ENCODE results near the gene NEK7.
"Not testable (repeated sequence)": the region's sequence is repeated elsewhere in the genome, so short reads cannot be mapped to it uniquely, and the experiment has no call there.

The NEK7 gene

GRCh38 chr1:198203434-198203833 is 46.6 kb downstream of the NEK7 start:
- DNase-seq (ENCODE audit: low read depth in 2 of 2, low spot score in 1 of 2), result no peak

- no peak for DNase-seq (ENCODE audit: low read depth in 2 of 2, low spot score in 1 of 2)
Measured at GRCh38 chr1:198205016-198205684, 48.4 kb downstream of the NEK7 start.

GRCh38 chr1:198206292-198206691 is 49.5 kb downstream of the NEK7 start:
- no peak for DNase-seq (ENCODE audit: low read depth in 2 of 2, low spot score in 1 of 2)

GRCh38 chr1:198211696-198212095 is 54.9 kb downstream of the NEK7 start:
- no peak for DNase-seq (ENCODE audit: low read depth in 2 of 2, low spot score in 1 of 2)

- DNase-seq (ENCODE audit: low read depth in 2 of 2, low spot score in 1 of 2), result no peak
Measured at GRCh38 chr1:198212126-198212525, 55.3 kb downstream of the NEK7 start.

DNA sequence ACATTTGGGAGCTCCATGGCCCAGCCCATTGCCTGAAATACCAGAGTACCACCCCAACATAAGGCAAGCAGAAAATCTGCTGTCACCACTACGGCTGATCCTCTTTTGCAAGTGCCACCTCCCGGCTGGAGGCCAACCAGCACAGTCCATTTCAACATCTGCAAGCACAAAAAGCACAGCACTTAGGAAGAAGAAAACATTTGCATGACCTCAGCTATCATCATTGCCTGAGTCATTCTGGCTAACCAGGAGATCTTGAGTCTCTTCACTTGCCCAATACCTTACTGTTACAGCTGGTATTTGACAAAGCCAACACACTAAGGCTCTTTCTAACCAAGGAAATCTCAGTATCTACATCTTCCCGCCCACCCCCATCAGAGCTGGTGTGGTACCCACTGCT is 55.9 kb downstream of the NEK7 start:
- no peak for DNase-seq (ENCODE audit: low read depth in 2 of 2, low spot score in 1 of 2)

DNA sequence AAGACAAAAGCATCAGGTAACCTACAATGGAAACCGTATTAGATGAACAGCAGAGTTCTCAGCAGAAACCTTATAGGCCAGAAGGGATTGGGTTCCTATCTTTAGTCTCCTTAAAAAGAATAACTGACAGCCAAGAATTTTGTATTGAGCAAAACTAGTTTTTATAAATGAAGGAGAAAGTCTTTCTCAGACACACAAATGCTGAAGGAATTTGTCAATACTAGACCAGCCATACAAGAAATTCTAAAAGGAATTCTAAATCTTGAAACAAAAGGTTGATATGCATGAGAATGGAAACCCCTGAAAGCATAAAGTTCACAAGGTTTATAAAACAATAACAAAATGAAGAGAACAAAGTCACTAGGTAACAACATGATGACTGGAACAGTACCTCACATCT is 58.1 kb downstream of the NEK7 start:
- DNase-seq (ENCODE audit: low read depth in 2 of 2, low spot score in 1 of 2), result no peak

GRCh38 chr1:198220428-198220827 is 63.6 kb downstream of the NEK7 start:
- no peak for DNase-seq (ENCODE audit: low read depth in 2 of 2, low spot score in 1 of 2)

DNA sequence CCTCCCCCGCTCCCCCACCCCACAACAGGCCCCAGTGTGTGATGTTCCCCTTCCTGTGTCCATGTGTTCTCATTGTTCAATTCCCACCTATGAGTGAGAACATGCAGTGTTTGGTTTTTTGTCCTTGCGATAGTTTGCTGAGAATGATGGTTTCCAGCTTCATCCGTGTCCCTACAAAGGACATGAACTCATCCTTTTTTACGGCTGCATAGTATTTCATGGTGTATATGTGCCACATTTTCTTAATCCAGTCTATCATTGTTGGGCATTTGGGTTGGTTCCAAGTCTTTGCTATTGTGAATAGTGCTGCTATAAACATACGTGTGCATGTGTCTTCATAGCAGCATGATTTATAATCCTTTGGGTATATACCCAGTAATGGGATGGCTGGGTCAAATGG is 70.2 kb downstream of the NEK7 start:
- not testable (repeated sequence) for DNase-seq (ENCODE audit: low read depth in 2 of 2, low spot score in 1 of 2)

DNA sequence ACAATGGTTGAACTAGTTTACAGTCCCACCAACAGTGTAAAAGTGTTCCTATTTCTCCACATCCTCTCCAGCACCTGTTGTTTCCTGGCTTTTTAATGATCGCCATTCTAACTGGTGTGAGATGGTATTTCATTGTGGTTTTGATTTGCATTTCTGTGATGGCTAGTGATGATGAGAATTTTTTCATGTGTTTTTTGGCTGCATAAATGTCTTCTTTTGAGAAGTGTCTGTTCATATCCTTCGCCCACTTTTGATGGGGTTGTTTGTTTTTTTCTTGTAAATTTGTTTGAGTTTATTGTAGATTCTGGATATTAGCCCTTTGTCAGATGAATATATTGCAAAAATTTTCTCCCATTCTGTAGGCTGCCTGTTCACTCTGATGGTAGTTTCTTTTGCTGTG is 70.7 kb downstream of the NEK7 start:
- not testable (repeated sequence) for DNase-seq (ENCODE audit: low read depth in 2 of 2, low spot score in 1 of 2)

DNA sequence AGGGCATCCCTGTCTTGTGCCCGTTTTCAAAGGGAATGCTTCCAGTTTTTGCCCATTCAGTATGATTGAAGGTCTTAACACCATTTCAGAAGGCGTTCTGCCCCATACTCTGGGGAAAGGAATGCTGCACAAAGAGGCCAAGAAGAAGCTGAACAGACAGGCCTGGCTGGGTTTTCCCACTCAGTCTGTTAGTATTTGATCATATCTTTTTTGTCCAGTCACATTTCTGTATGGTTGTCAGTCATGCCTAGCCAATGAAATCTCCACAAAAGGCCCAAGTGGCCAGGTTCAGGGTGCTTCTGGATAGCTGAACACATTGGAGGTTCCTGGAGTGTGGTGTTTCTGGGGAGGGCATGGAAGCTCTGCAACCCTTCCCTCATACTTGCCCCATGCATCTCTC is 72.1 kb downstream of the NEK7 start:
- no peak for DNase-seq (ENCODE audit: low read depth in 2 of 2, low spot score in 1 of 2)

GRCh38 chr1:198231779-198232178 is 75.0 kb downstream of the NEK7 start:
- DNase-seq (ENCODE audit: low read depth in 2 of 2, low spot score in 1 of 2), result no peak

GRCh38 chr1:198232378-198232777 is 75.6 kb downstream of the NEK7 start:
- DNase-seq (ENCODE audit: low read depth in 2 of 2, low spot score in 1 of 2), result no peak

DNA sequence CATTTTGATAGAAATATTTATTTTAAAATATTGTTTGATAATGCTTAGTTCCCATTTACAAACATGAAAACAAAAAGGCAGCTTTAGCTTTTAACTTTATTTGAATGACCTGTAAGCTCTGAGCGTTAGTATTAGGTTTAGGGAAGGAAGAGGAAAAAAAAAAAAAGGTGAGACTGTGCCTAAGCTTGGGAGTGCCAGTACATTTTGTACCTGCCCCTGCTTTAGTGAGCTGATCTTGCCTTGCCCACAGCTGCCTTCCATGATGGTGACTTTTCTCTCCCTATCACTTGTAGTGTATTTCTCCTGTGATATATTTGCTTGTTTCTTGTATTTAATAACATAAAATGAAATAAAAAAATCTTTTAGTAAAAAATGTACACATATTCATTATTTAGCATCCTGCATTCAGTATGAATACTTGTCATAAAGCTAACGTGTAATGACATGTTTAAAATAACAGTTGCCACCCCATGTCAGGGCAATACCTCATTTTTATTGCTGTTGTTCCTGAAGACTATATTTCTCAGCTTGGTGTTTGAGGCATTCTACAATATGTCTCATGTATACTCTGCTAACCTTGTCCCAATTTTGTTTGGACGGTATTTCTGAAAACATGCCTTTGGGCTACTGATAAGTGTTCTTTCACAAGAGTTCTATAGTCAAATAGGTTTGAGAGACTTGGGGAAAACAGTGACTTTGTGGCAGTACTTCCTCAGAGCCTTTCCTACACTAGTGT is 76.3 kb downstream of the NEK7 start:
- no peak for DNase-seq (ENCODE audit: low read depth in 2 of 2, low spot score in 1 of 2)

GRCh38 chr1:198234520-198235251 is 77.9 kb downstream of the NEK7 start:
- DNase-seq (ENCODE audit: low read depth in 2 of 2, low spot score in 1 of 2), result no peak

- DNase-seq (ENCODE audit: low read depth in 2 of 2, low spot score in 1 of 2), result no peak
Measured at GRCh38 chr1:198238121-198238520, 81.3 kb downstream of the NEK7 start.

- no peak for DNase-seq (ENCODE audit: low read depth in 2 of 2, low spot score in 1 of 2)
Measured at GRCh38 chr1:198241553-198241952, 84.8 kb downstream of the NEK7 start.

- DNase-seq (ENCODE audit: low read depth in 2 of 2, low spot score in 1 of 2), result no peak
Measured at GRCh38 chr1:198244772-198245171, 88.0 kb downstream of the NEK7 start.

- no peak for DNase-seq (ENCODE audit: low read depth in 2 of 2, low spot score in 1 of 2)
Measured at GRCh38 chr1:198245379-198245778, 88.6 kb downstream of the NEK7 start.

- no peak for DNase-seq (ENCODE audit: low read depth in 2 of 2, low spot score in 1 of 2)
Measured at GRCh38 chr1:198246337-198246736, 89.5 kb downstream of the NEK7 start.

- DNase-seq (ENCODE audit: low read depth in 2 of 2, low spot score in 1 of 2), result no peak
Measured at GRCh38 chr1:198253259-198253658, 96.5 kb downstream of the NEK7 start.

GRCh38 chr1:198253668-198254067 is 96.9 kb downstream of the NEK7 start:
- no peak for DNase-seq (ENCODE audit: low read depth in 2 of 2, low spot score in 1 of 2)
